NAMALWA (cell line): ENCODE data around the gene UBTD2.
A peak's percentile ranks its signal among the peaks of the same experiment; 100 is the strongest.
"Not testable (repeated sequence)": the region's sequence is repeated elsewhere in the genome, so short reads cannot be mapped to it uniquely, and the experiment has no call there.

Experiments
- DNase-seq: peaks from one replicate; pipeline ENCODE4 v3.0.0-alpha.2; 2015; ENCODE audit warnings: low spot score

UBTD2 gene

GRCh38 chr5:172293054-172293744, 9.6 kb upstream of the UBTD2 start:
- DNase-seq: peak; percentile 87

- DNase-seq: peak; percentile 24
These were observed 8.3 kb upstream of the UBTD2 start for GRCh38 chr5:172291837-172292236.

- no peak for DNase-seq
These were observed 4.9 kb upstream of the UBTD2 start for GRCh38 chr5:172288465-172288864.

- not testable (repeated sequence) for DNase-seq
These were observed 3.6 kb upstream of the UBTD2 start for GRCh38 chr5:172287140-172287539.

GRCh38 chr5:172285226-172286143, 1.9 kb upstream of the UBTD2 start:
- DNase-seq: no peak

- peak; percentile 19 for DNase-seq
These were observed 1.0 kb upstream of the UBTD2 start for GRCh38 chr5:172284611-172284980.

- DNase-seq: peak; percentile 83
These were observed 472 bp upstream of the UBTD2 start for GRCh38 chr5:172283862-172284610.

- peak; percentile 21 for DNase-seq
These were observed 1.1 kb downstream of the UBTD2 start for GRCh38 chr5:172282272-172283019.

- no peak for DNase-seq
These were observed 2.2 kb downstream of the UBTD2 start for GRCh38 chr5:172281346-172281745.

GRCh38 chr5:172280929-172281328, 2.6 kb downstream of the UBTD2 start:
- no peak for DNase-seq

GRCh38 chr5:172280317-172280716, 3.2 kb downstream of the UBTD2 start:
- DNase-seq: no peak

GRCh38 chr5:172278356-172278755, 5.2 kb downstream of the UBTD2 start:
- DNase-seq: no peak

- no peak for DNase-seq
These were observed 7.3 kb downstream of the UBTD2 start for GRCh38 chr5:172276214-172276613.

- peak; percentile 17 for DNase-seq
These were observed 8.4 kb downstream of the UBTD2 start for GRCh38 chr5:172274951-172275753.

- no peak for DNase-seq
These were observed 15.6 kb downstream of the UBTD2 start for GRCh38 chr5:172267943-172268342.

GRCh38 chr5:172266676-172267092, 16.9 kb downstream of the UBTD2 start:
- no peak for DNase-seq

- DNase-seq: no peak
These were observed 17.4 kb downstream of the UBTD2 start for GRCh38 chr5:172266071-172266675.

- no peak for DNase-seq
These were observed 18.7 kb downstream of the UBTD2 start for GRCh38 chr5:172264815-172265395.

GRCh38 chr5:172255444-172255843, 28.1 kb downstream of the UBTD2 start:
- DNase-seq: no peak

- no peak for DNase-seq
These were observed 31.1 kb downstream of the UBTD2 start for GRCh38 chr5:172252501-172252900.
